ENCODE results near the gene TPM2. TPM values are rescaled to one million over a fixed set of nuclear protein-coding genes. Genes with fewer than 3 reads are reported as not detected.

Gene TPM2
- total RNA-seq, 1 donor from 2014 or later, result 2.5 TPM

GRCh38 chr9:35659340-35659739, 30.4 kb downstream of the TPM2 start:
- Mint-ChIP-seq H3K9me3 (no peaks in the 10 kb centered on the region), H3K27me3 (ENCODE audit: insufficient read depth) (peaks cover 2% of the 10 kb centered on the region), H3K4me3 (peak overlapping the region; percentile 84), H3K36me3 (ENCODE audit: low read depth) (peaks cover 26% of the 10 kb centered on the region), H3K4me1 (ENCODE audit: low read depth) (peaks cover 76% of the 10 kb centered on the region), H3K27ac (peak overlapping the region; percentile 66)
- DNase-seq (ENCODE audit: low spot score), result no peak
- intact Hi-C loops (cut with micrococcal nuclease), result loop anchor here (2.0 kb wide), 2 partner anchors 31 to 155 kb away; partner anchors contain the start of gene HINT2

- peak overlapping the region; percentile 66 for H3K27ac Mint-ChIP-seq
- peak overlapping the region; percentile 84 for H3K4me3 Mint-ChIP-seq
- no peak for DNase-seq (ENCODE audit: low spot score)
- H3K4me1 Mint-ChIP-seq (ENCODE audit: low read depth), result peaks cover 71% of the 10 kb centered on the region
- no peaks in the 10 kb centered on the region for H3K9me3 Mint-ChIP-seq
- H3K27me3 Mint-ChIP-seq (ENCODE audit: insufficient read depth), result peaks cover 2% of the 10 kb centered on the region
- intact Hi-C loops (cut with micrococcal nuclease), result loop anchor here (1.0 to 2.0 kb wide), 3 partner anchors 32 to 156 kb away; partner anchors contain the start of gene HINT2
- H3K36me3 Mint-ChIP-seq (ENCODE audit: low read depth), result peaks cover 26% of the 10 kb centered on the region
Observed at GRCh38 chr9:35658968-35659220, 30.8 kb downstream of the TPM2 start.

GRCh38 chr9:35658137-35658967, 31.4 kb downstream of the TPM2 start, which contains the start of gene CCDC107:
Gene CCDC107, plus strand, starts transcription at chr9:35658292. Its CDS starts 88 bp downstream, at chr9:35658380.
- intact Hi-C loops (cut with micrococcal nuclease), result loop anchor here (1.0 to 2.0 kb wide), 3 partner anchors 32 to 156 kb away; partner anchors contain the start of gene HINT2
- Mint-ChIP-seq H3K4me3 (peak within 1 kb of the TSS; percentile 84), H3K36me3 (ENCODE audit: low read depth) (peaks cover 26% of the 10 kb centered on the region), H3K9me3 (no peaks in the 10 kb centered on the region), H3K27me3 (ENCODE audit: insufficient read depth) (peaks cover 2% of the 10 kb centered on the region), H3K27ac (peak within 1 kb of the TSS; percentile 99), H3K4me1 (ENCODE audit: low read depth) (peaks cover 66% of the 10 kb centered on the region)
- DNase-seq (ENCODE audit: low spot score), result peak; percentile 80

- H3K9me3 Mint-ChIP-seq, result no peaks in the 10 kb centered on the region
- peak; percentile 88 for DNase-seq (ENCODE audit: low spot score)
- peak within 1 kb of the TSS; percentile 99 for H3K27ac Mint-ChIP-seq
- intact Hi-C loops (cut with micrococcal nuclease), result loop anchor here (1.0 to 2.0 kb wide), 7 partner anchors 8 to 546 kb away; partner anchors contain the start of genes CREB3, HINT2 and TLN1
- peak within 1 kb of the TSS; percentile 84 for H3K4me3 Mint-ChIP-seq
- H3K27me3 Mint-ChIP-seq (ENCODE audit: insufficient read depth), result peaks cover 2% of the 10 kb centered on the region
- H3K4me1 Mint-ChIP-seq (ENCODE audit: low read depth), result peaks cover 59% of the 10 kb centered on the region
- peaks cover 25% of the 10 kb centered on the region for H3K36me3 Mint-ChIP-seq (ENCODE audit: low read depth)
Observed at GRCh38 chr9:35657546-35658136, 32.1 kb downstream of the TPM2 start, which contains the start of gene RMRP. Gene RMRP, minus strand, starts transcription at chr9:35658019.

GRCh38 chr9:35656831-35657545, 32.7 kb downstream of the TPM2 start:
- intact Hi-C loops (cut with micrococcal nuclease), result loop anchor here (1.0 kb wide), 4 partner anchors 8 to 546 kb away; partner anchors contain the start of genes CREB3 and TLN1
- Mint-ChIP-seq H3K4me3 (peak overlapping the region; percentile 84), H3K4me1 (ENCODE audit: low read depth) (peaks cover 56% of the 10 kb centered on the region), H3K36me3 (ENCODE audit: low read depth) (peaks cover 21% of the 10 kb centered on the region), H3K27ac (peak overlapping the region; percentile 99), H3K27me3 (ENCODE audit: insufficient read depth) (peaks cover 2% of the 10 kb centered on the region), H3K9me3 (no peaks in the 10 kb centered on the region)
- DNase-seq (ENCODE audit: low spot score), result no peak

DNA sequence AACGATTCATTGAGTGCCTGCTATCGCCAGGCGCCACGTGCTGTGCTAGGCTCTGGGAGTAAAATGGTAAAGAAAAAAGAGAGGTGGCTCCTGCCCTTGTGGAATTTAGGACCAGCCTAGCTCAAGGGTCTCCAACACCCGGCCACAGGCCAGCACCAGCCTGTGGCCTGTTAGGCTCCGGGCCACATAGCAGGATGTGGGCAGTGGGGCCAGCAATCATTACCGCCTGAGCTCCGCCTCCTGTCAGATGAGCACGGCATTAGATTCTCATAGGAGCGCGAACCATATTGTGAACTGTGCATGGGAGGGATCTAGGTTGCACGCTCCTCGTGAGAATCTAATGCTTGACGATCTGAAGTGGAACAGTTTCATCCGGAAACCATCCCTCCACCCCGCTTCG, 33.4 kb downstream of the TPM2 start:
- DNase-seq (ENCODE audit: low spot score), result no peak
- Mint-ChIP-seq H3K27ac (peak overlapping the region; percentile 99), H3K4me1 (ENCODE audit: low read depth) (peaks cover 57% of the 10 kb centered on the region), H3K4me3 (peak overlapping the region; percentile 84), H3K36me3 (ENCODE audit: low read depth) (peaks cover 18% of the 10 kb centered on the region), H3K27me3 (ENCODE audit: insufficient read depth) (peaks cover 2% of the 10 kb centered on the region), H3K9me3 (no peaks in the 10 kb centered on the region)
- intact Hi-C loops (cut with micrococcal nuclease), result no loop called here

DNA sequence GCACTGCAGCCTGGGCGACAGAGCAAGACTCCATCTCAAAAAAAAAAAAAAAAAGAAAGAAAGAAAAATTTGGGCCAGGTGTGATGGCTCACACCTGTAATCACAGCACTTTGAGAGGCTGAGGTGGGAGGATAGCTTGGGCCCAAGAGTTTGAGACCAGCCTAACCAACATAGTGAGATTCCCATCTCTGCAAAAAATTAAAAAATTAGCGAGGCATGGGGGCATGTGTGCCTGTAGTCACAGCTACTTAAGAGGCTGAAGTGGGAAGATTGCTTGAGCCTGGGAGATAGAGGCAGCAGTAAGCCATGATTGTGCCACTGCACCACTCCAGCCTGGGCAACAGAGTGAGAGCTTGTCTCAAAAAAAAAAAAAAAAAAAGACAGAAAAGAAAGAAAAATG, 36.1 kb downstream of the TPM2 start:
- Mint-ChIP-seq H3K27ac (no peak overlapping the region), H3K36me3 (ENCODE audit: low read depth) (peaks cover 6% of the 10 kb centered on the region), H3K4me3 (no peak overlapping the region), H3K4me1 (ENCODE audit: low read depth) (peaks cover 49% of the 10 kb centered on the region), H3K27me3 (ENCODE audit: insufficient read depth) (peaks cover 2% of the 10 kb centered on the region), H3K9me3 (no peaks in the 10 kb centered on the region)
- intact Hi-C loops (cut with micrococcal nuclease), result no loop called here
- DNase-seq (ENCODE audit: low spot score), result no peak

DNA sequence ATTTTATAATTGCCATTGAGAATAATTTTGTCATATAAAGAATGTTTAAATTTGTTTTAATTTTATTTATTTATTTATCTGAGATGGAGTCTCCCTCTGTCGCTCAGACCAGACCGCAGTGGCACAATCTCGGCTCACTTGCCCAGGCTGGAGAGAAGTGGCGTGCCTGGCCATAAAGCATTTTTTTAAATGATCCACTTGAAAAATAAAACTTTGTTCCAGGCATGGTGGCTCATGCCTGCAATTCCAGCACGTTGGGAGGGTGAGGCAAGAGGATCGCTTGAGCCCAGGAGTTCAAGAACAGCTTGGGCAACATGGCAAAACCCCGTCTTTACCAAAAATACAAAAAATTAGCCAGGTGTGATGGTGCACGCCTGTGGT, 36.9 kb downstream of the TPM2 start:
- H3K36me3 Mint-ChIP-seq (ENCODE audit: low read depth), result peaks cover 8% of the 10 kb centered on the region
- no peak for DNase-seq (ENCODE audit: low spot score)
- H3K27ac Mint-ChIP-seq, result no peak overlapping the region
- peaks cover under 1% of the 10 kb centered on the region for H3K27me3 Mint-ChIP-seq (ENCODE audit: insufficient read depth)
- intact Hi-C loops (cut with micrococcal nuclease), result no loop called here
- no peaks in the 10 kb centered on the region for H3K9me3 Mint-ChIP-seq
- H3K4me1 Mint-ChIP-seq (ENCODE audit: low read depth), result peaks cover 54% of the 10 kb centered on the region
- H3K4me3 Mint-ChIP-seq, result no peak overlapping the region

DNA sequence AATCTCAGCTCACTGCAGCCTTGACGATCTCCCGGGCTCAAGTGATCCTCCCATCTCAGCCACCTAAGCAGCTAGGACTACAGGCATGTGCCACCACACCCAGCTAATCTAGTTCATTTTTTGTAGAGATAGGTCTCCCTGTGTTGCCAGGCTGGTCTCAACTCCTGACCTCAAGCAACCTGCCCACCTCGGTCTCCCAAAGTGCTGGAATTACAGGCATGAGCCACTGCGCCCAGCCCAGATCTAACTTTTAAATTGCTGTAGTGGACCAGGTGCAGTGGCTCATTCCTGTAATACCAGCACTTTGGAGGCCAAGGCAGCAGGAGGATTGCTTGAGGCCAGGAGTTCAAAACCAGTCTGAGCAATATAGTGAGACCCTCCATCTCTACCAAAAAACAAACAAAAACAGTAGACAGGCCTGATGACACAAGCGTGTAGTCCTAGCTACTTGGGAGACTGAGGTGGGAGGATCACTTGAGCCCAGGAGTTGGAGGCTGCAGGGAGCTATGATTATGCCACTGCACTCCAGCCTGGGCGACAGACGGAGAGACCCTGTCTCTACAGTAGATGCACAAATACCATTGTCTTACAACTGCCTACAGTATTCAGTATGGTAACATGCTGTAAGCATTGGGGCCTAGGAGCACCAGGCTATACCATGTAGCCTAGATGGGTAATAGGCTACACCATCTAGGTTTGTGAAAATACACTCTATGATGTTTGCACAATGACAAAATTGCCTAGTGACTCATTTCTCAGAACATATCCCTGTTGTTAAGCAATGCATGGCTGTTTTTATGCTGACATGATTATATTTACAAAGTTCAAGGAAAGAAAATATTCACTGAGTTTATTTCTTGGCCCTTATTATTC, 37.5 kb downstream of the TPM2 start:
- peaks cover 8% of the 10 kb centered on the region for H3K36me3 Mint-ChIP-seq (ENCODE audit: low read depth)
- H3K27me3 Mint-ChIP-seq (ENCODE audit: insufficient read depth), result no peaks in the 10 kb centered on the region
- H3K4me1 Mint-ChIP-seq (ENCODE audit: low read depth), result peaks cover 54% of the 10 kb centered on the region
- peak overlapping the region; percentile 88 for H3K4me3 Mint-ChIP-seq
- H3K27ac Mint-ChIP-seq, result peak overlapping the region; percentile 42
- intact Hi-C loops (cut with micrococcal nuclease), result no loop called here
- H3K9me3 Mint-ChIP-seq, result no peaks in the 10 kb centered on the region
- no peak for DNase-seq (ENCODE audit: low spot score)

DNA sequence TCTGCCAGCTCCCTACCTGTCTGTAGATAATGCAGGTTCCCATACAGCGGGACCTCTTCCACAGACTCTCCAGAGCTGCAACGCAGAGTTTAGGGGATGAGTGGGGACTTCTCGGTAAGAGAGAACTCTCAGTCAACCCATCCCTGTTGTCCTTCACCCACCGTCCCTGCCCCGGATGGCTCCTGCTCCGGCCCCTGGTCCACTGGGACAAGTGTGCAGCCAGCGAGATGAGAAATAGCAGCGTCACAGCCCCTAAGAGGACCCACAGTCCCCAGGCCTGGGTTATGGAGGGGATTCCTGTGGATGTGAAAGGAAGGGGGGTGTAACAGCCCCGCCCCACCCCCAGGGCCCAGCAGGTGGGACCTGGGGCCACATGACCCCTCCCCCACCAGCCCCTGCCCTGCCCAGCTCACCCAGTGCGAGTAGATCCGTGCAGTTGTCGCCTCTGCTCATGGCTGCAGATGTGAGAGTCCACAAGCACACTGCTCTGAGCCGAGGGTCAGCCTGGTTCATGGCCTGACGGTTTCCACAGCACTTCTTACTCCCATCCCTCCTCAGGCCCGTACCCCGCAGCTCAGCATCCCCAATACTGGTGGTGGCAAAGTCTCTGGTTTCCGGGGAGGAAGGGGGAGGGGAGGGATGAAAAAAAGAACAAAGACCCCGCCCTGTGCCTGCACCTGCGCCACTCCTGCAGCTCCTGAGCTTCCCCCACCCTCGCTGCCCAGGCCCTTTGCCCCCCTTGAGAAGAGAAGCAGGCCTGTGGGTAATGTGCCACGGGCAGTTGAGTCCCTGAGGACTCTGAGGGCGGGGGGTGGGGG, 39.2 kb downstream of the TPM2 start, which contains the start of gene SIT1:
Gene SIT1, minus strand, starts transcription at position 591 of the 818 bp plus-strand sequence. Its CDS starts 78 bp downstream, at position 513.
- Mint-ChIP-seq H3K4me1 (ENCODE audit: low read depth) (peaks cover 48% of the 10 kb centered on the region), H3K4me3 (peak within 1 kb of the TSS; percentile 88)
- intact Hi-C loops (cut with micrococcal nuclease), result no loop called here

More for the DNA sequence above, 39.2 kb downstream of the TPM2 start, which contains the start of gene SIT1:
- no peaks in the 10 kb centered on the region for H3K9me3 Mint-ChIP-seq
- H3K27me3 Mint-ChIP-seq (ENCODE audit: insufficient read depth), result peaks cover 1% of the 10 kb centered on the region
- no peak for DNase-seq (ENCODE audit: low spot score)
- H3K27ac Mint-ChIP-seq, result peak within 1 kb of the TSS; percentile 89
- peaks cover 8% of the 10 kb centered on the region for H3K36me3 Mint-ChIP-seq (ENCODE audit: low read depth)
